Neural cell (in vitro differentiated cells): ENCODE results near the gene CAMSAP3. TPM values are rescaled to one million over a fixed set of nuclear protein-coding genes. Genes with fewer than 3 reads are reported as not detected.

ENCODE experiments used
- H2AFZ ChIP-seq: fragments of 200-600, 300-800 bp; sonication (generic), shearing (Covaris generic); 2 replicates; pipeline ENCODE4 v1.6.0; 2014; ENCODE audit warnings: low read depth, mild to moderate bottlenecking, antibody characterized with exemption, low read length, moderate library complexity
- H3F3A ChIP-seq: fragments of 200-600 bp; shearing (Covaris generic); 2 replicates; pipeline ENCODE4 v1.6.1; 2016; ENCODE audit warnings: mild to moderate bottlenecking, moderate library complexity, mixed read lengths, antibody characterized with exemption, low read length; ENCODE audit not compliant: insufficient read depth, poor library complexity, severe bottlenecking
- H3K27ac ChIP-seq: fragments of 200-600, 300-800 bp; sonication (generic), shearing (Covaris generic); 2 replicates; pipeline ENCODE4 v1.5.1; 2014; ENCODE audit warnings: mild to moderate bottlenecking, low read length, moderate library complexity
- H3K27me3 ChIP-seq: fragments of 300-800, 200-600 bp; sonication (generic), shearing (Covaris generic); 2 replicates; pipeline ENCODE4 v1.6.0; 2014; ENCODE audit warnings: mild to moderate bottlenecking, low read depth, low read length, moderate library complexity; ENCODE audit not compliant: insufficient read depth
- H3K36me3 ChIP-seq: fragments of 300-800, 200-600 bp; sonication (generic), shearing (Covaris generic); 2 replicates; pipeline ENCODE4 v1.5.1; 2014; ENCODE audit warnings: mild to moderate bottlenecking, antibody characterized with exemption, low read length, moderate library complexity; ENCODE audit not compliant: insufficient read depth
- H3K4me2 ChIP-seq: fragments of 300-800, 200-600 bp; sonication (generic), shearing (Covaris generic); 2 replicates; pipeline ENCODE4 v1.6.0; 2014; ENCODE audit warnings: mild to moderate bottlenecking, low read length
- H3K4me3 ChIP-seq: fragments of 300-800, 200-600 bp; sonication (generic), shearing (Covaris generic); 2 replicates; pipeline ENCODE4 v1.5.1; 2014; ENCODE audit warnings: mild to moderate bottlenecking, low read length, moderate library complexity
- H3K79me2 ChIP-seq: fragments of 200-600 bp; shearing (Covaris generic); replicated peaks from 2 replicates; pipeline ENCODE4 v1.6.0; 2014; ENCODE audit warnings: mild to moderate bottlenecking, low read length, moderate library complexity; ENCODE audit not compliant: insufficient read depth
- H3K9ac ChIP-seq: fragments of 300-800, 200-600 bp; sonication (generic), shearing (Covaris generic); 2 replicates; pipeline ENCODE4 v1.6.1; 2016; ENCODE audit warnings: mild to moderate bottlenecking, low read length, mixed read lengths
- H3K9me2 ChIP-seq: fragments of 200-600 bp; shearing (Covaris generic); 2 replicates; pipeline ENCODE4 v1.6.1; 2016; ENCODE audit warnings: mild to moderate bottlenecking, low read length, mixed read lengths; ENCODE audit not compliant: insufficient read depth
- H3K9me3 ChIP-seq: fragments of 200-600, 300-800 bp; sonication (generic), shearing (Covaris generic); 2 replicates; pipeline ENCODE4 v1.6.1; 2016; ENCODE audit warnings: mild to moderate bottlenecking, mixed run types, low read length, moderate library complexity, mixed read lengths
- H4K20me1 ChIP-seq: fragments of 200-600 bp; shearing (Covaris generic); 2 replicates; pipeline ENCODE4 v1.6.1; 2016; ENCODE audit warnings: mild to moderate bottlenecking, mixed run types; ENCODE audit not compliant: insufficient read depth
- CTCF ChIP-seq: fragments of 450-650 bp; IDR thresholded peaks from 2 replicates; pipeline ENCODE4 v1.5.1; 2014; ENCODE audit warnings: antibody characterized with exemption, mild to moderate bottlenecking, moderate library complexity; ENCODE audit not compliant: poor library complexity, severe bottlenecking
- EP300 ChIP-seq: fragments of 450-650 bp; conservative IDR thresholded peaks from 2 replicates; pipeline ENCODE4 v1.6.1; 2014; ENCODE audit warnings: antibody characterized with exemption, mild to moderate bottlenecking, moderate library complexity; ENCODE audit not compliant: poor library complexity, severe bottlenecking
- EZH2 ChIP-seq: fragments of 200-600, 300-800 bp; shearing (Covaris generic), sonication (generic); IDR thresholded peaks from 2 replicates; pipeline ENCODE4 v1.6.1; 2014; ENCODE audit warnings: antibody characterized with exemption, low read length, borderline replicate concordance, mild to moderate bottlenecking; ENCODE audit not compliant: insufficient read depth, poor library complexity, severe bottlenecking
- MXI1 ChIP-seq: fragments of 450-650 bp; conservative IDR thresholded peaks from 2 replicates; pipeline ENCODE4 v1.6.1; 2014; ENCODE audit warnings: antibody characterized with exemption, mild to moderate bottlenecking; ENCODE audit not compliant: poor library complexity, severe bottlenecking
- POLR2AphosphoS5 ChIP-seq: IDR thresholded peaks from 2 replicates; pipeline ENCODE4 v1.6.1; 2012
- RAD21 ChIP-seq: fragments of 450-650 bp; conservative IDR thresholded peaks from 2 replicates; pipeline ENCODE4 v1.6.1; 2014; ENCODE audit warnings: antibody characterized with exemption, mild to moderate bottlenecking, moderate library complexity
- SMC3 ChIP-seq: fragments of 450-650 bp; conservative IDR thresholded peaks from 2 replicates; pipeline ENCODE4 v1.6.1; 2014; ENCODE audit warnings: antibody characterized with exemption, mild to moderate bottlenecking, moderate library complexity; ENCODE audit not compliant: poor library complexity
- TAF1 ChIP-seq: IDR thresholded peaks from 2 replicates; pipeline ENCODE4 v1.6.1; 2012; ENCODE audit warnings: low read depth
- polyA plus RNA-seq: library from polyadenylated mRNA; depleted of rRNA; stranded (reverse); fragments of >200 nt; gene quantifications from 2 replicates; pipeline ENCODE4 v1.2.3, GENCODE V29; 2014
- TF ChIP-seq, protein P1 (sequence below): IDR thresholded peaks from 2 replicates; pipeline ENCODE4 v1.6.1; 2012; ENCODE audit warnings: borderline replicate concordance

Gene CAMSAP3
- polyA plus RNA-seq, 1 donor from 2014 or later: 17.0 TPM

DNA sequence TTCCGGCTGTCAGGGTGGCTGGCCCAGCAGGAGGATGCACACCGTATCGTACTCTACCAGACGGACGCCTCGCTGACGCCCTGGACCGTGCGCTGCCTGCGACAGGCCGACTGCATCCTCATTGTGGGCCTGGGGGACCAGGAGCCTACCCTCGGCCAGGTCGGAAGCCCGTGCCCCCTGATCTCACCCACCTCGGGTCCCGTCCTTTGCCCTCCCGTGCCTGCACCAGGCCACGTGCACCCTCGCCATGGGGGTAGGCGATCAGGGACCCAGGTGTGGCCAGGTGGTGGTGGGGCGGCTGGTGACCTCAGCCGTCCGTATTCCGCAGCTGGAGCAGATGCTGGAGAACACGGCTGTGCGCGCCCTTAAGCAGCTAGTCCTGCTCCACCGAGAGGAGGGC, 41.1 kb upstream of the CAMSAP3 start:
- Histone ChIP-seq H2AFZ (no peak overlapping the region), H3K36me3 (peaks cover 6% of the 10 kb centered on the region)
- TF ChIP-seq MXI1 (no peak), TAF1 (no peak), RAD21 (no peak)

DNA sequence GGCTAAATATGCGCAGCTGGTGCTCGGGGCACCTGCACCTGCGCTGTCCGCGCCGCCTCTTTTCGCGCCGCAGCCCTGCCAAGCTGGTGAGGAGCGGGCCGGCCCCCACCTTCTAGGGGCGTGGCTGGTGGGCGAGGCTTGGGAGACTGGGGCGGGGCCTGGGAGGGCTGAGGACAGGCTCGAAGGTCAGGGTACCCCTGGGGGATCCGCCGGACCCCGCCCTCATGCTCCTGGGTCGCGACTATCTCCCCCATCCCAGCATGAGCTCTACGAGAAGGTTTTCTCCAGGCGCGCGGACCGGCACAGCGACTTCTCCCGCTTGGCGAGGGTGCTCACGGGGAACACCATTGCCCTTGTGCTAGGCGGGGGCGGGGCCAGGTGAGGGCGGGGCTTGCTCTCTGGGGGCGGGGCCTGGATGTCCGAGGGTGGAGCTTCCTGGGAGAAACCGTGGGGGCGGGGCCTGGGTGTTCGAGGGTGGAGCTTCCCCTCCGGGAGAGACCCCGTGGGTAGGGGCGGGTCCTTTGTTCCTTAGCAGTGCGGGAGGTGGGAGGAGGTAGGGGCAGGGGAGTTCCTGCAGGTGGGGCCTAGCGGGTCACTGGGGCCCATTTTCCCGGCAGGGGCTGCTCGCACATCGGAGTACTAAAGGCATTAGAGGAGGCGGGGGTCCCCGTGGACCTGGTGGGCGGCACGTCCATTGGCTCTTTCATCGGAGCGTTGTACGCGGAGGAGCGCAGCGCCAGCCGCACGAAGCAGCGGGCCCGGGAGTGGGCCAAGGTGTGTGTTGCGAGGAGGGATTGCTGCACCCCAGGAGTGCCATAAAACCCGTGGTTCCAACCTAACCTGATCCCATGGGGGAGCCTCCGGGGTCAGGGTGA, 40.4 kb upstream of the CAMSAP3 start:
- Histone ChIP-seq H3K9me3 (no peaks in the 10 kb centered on the region), H3F3A (no peaks in the 10 kb centered on the region), H3K36me3 (peaks cover 6% of the 10 kb centered on the region), H3K27ac (no peak overlapping the region), H3K4me2 (no peak overlapping the region), H4K20me1 (no peaks in the 10 kb centered on the region), H2AFZ (no peak overlapping the region), H3K27me3 (no peaks in the 10 kb centered on the region), H3K79me2 (no peaks in the 10 kb centered on the region), H3K9ac (no peak overlapping the region), H3K4me3 (no peak overlapping the region), H3K9me2 (no peaks in the 10 kb centered on the region)
- TF ChIP-seq TAF1: no peak

More for the DNA sequence above, 41.1 kb upstream of the CAMSAP3 start:
- H3F3A ChIP-seq: no peaks in the 10 kb centered on the region
- no peak overlapping the region for H3K27ac ChIP-seq
- no peaks in the 10 kb centered on the region for H3K27me3 ChIP-seq
- H3K9ac ChIP-seq: no peak overlapping the region
- H3K4me2 ChIP-seq: no peak overlapping the region
- no peaks in the 10 kb centered on the region for H3K9me2 ChIP-seq
- H3K9me3 ChIP-seq: no peaks in the 10 kb centered on the region
- no peaks in the 10 kb centered on the region for H4K20me1 ChIP-seq
- H3K4me3 ChIP-seq: no peak overlapping the region
- no peaks in the 10 kb centered on the region for H3K79me2 ChIP-seq

GRCh38 chr19:7556696-7557315, 38.9 kb upstream of the CAMSAP3 start:
- Histone ChIP-seq H3K4me3 (no peak overlapping the region), H3K27me3 (no peaks in the 10 kb centered on the region), H3F3A (no peaks in the 10 kb centered on the region), H4K20me1 (no peaks in the 10 kb centered on the region), H3K9me3 (no peaks in the 10 kb centered on the region), H3K9ac (no peak overlapping the region), H3K79me2 (no peaks in the 10 kb centered on the region), H3K9me2 (no peaks in the 10 kb centered on the region), H3K4me2 (no peak overlapping the region), H3K27ac (no peak overlapping the region), H3K36me3 (peaks cover 6% of the 10 kb centered on the region), H2AFZ (no peak overlapping the region)
- TF ChIP-seq SMC3: no peak
- TF ChIP-seq POLR2AphosphoS5: no peak
- no peak for TF ChIP-seq EP300
- no peak for TF ChIP-seq EZH2
- no peak for TF ChIP-seq RAD21
- no peak for TF ChIP-seq TAF1
- TF ChIP-seq CTCF: no peak
- TF ChIP-seq, protein P1, sequence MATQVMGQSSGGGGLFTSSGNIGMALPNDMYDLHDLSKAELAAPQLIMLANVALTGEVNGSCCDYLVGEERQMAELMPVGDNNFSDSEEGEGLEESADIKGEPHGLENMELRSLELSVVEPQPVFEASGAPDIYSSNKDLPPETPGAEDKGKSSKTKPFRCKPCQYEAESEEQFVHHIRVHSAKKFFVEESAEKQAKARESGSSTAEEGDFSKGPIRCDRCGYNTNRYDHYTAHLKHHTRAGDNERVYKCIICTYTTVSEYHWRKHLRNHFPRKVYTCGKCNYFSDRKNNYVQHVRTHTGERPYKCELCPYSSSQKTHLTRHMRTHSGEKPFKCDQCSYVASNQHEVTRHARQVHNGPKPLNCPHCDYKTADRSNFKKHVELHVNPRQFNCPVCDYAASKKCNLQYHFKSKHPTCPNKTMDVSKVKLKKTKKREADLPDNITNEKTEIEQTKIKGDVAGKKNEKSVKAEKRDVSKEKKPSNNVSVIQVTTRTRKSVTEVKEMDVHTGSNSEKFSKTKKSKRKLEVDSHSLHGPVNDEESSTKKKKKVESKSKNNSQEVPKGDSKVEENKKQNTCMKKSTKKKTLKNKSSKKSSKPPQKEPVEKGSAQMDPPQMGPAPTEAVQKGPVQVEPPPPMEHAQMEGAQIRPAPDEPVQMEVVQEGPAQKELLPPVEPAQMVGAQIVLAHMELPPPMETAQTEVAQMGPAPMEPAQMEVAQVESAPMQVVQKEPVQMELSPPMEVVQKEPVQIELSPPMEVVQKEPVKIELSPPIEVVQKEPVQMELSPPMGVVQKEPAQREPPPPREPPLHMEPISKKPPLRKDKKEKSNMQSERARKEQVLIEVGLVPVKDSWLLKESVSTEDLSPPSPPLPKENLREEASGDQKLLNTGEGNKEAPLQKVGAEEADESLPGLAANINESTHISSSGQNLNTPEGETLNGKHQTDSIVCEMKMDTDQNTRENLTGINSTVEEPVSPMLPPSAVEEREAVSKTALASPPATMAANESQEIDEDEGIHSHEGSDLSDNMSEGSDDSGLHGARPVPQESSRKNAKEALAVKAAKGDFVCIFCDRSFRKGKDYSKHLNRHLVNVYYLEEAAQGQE: no peak
- no peak for TF ChIP-seq MXI1
